K562 (cell line): Measurements from ENCODE around the gene MEGF10. TPM values are rescaled to one million over a fixed set of nuclear protein-coding genes. Genes with fewer than 3 reads are reported as not detected.

Source experiments
- ATAC-seq: fragments of 200-7000 bp; cut with Tn5 transposase; 3 replicates; pipeline ENCODE4 v1.9.1; 2020; ENCODE audit warnings: moderate library complexity
- BruUV-seq: library from RNA; stranded (reverse); fragments of 400-500 nt; replicated peaks from 2 replicates; lab custom pipeline; 2021; lab: Mats Ljungman, UMichigan
- CTCF ChIA-PET: fragments of 300-600 bp; formaldehyde crosslinking; extraction: SDS; loops from one replicate; lab custom pipeline; 2021; ENCODE audit warnings: low intra/inter-chr PET ratio; lab: Yijun Ruan, JAX
- POLR2A ChIA-PET: fragments of 300-600, 350-650 bp; sonication (Branson Sonifier 250); formaldehyde crosslinking; extraction: SDS; loops from one replicate; lab custom pipeline; 2021; ENCODE audit warnings: antibody characterized with exemption, inconsistent platforms; lab: Yijun Ruan, JAX
- DNase-seq, 4 experiments: peaks; one replicate each; pipeline versions ENCODE4 v3.0.0 to v3.0.0-alpha.2; 2011 to 2018; ENCODE audit warnings: low spot score in 3 of 4, mixed read lengths in 3 of 4; ENCODE audit errors: extremely low read depth in 1 of 4
- FAIRE-seq: peaks from 2 replicates; lab custom pipeline; 2011; peaks lifted over from hg19 to GRCh38; lab: Jason Lieb, UNC
- H2AFZ ChIP-seq: 2 replicates; pipeline ENCODE4 v1.6.0; 2011; ENCODE audit warnings: low read depth, low read length, control low read depth, inconsistent platforms
- H3K27ac ChIP-seq: fragments of 200-600 bp; 3 replicates; pipeline ENCODE4 v1.8.0; 2011; ENCODE audit warnings: low read depth, mild to moderate bottlenecking, control low read depth, inconsistent platforms, low read length, moderate library complexity, mixed read lengths; ENCODE audit errors: extremely low read depth
- H3K27me3 ChIP-seq, 2 experiments: fragments of 300-600 bp in 1 of 2; 2 replicates in 1 of 2; 3 replicates in 1 of 2; pipeline versions ENCODE4 v1.6.0 to v1.8.0; 2011; ENCODE audit warnings: inconsistent platforms in 2 of 2, low read length in 2 of 2, mild to moderate bottlenecking in 1 of 2, mixed read lengths in 1 of 2, moderate library complexity in 1 of 2; ENCODE audit not compliant: control insufficient read depth in 2 of 2, insufficient read depth in 2 of 2
- H3K36me3 ChIP-seq: fragments of 300-600 bp; 3 replicates; pipeline ENCODE4 v1.8.0; 2011; ENCODE audit warnings: mild to moderate bottlenecking, low read length, inconsistent platforms; ENCODE audit not compliant: control insufficient read depth, insufficient read depth
- H3K4me1 ChIP-seq, 2 experiments: fragments of 200-600 bp in 1 of 2; replicated peaks in 1 of 2; 2 replicates in 1 of 2; 3 replicates in 1 of 2; pipeline versions ENCODE4 v1.5.1 to v1.8.0; 2011; ENCODE audit warnings: inconsistent platforms in 2 of 2, low read length in 2 of 2, mild to moderate bottlenecking in 1 of 2, mixed read lengths in 1 of 2, moderate library complexity in 1 of 2; ENCODE audit not compliant: control insufficient read depth in 2 of 2, insufficient read depth in 2 of 2
- H3K4me2 ChIP-seq: 2 replicates; pipeline ENCODE4 v1.6.1; 2011; ENCODE audit warnings: low read length, control low read depth, inconsistent platforms, mixed read lengths; ENCODE audit not compliant: insufficient read depth
- H3K4me3 ChIP-seq: fragments of 200-600 bp; sonication (generic), shearing (Covaris generic); 2 replicates; pipeline ENCODE4 v1.5.1; 2016; ENCODE audit warnings: control low read depth, inconsistent platforms
- H3K79me2 ChIP-seq: fragments of 200-600 bp; 3 replicates; pipeline ENCODE4 v1.8.0; 2011; ENCODE audit warnings: low read length, inconsistent platforms; ENCODE audit not compliant: control insufficient read depth, insufficient read depth
- H3K9ac ChIP-seq, 2 experiments: 2 replicates each; pipeline versions ENCODE4 v1.6.0 to v1.6.1; 2011; ENCODE audit warnings: low read depth in 2 of 2, low read length in 2 of 2, control low read depth in 1 of 2, inconsistent platforms in 1 of 2, mild to moderate bottlenecking in 1 of 2, mixed read lengths in 1 of 2; ENCODE audit not compliant: insufficient read depth in 1 of 2
- H3K9me1 ChIP-seq: one replicate; pipeline ENCODE4 v1.6.0; 2011; ENCODE audit warnings: inconsistent platforms, mild to moderate bottlenecking, low read length, moderate library complexity; ENCODE audit not compliant: control insufficient read depth, insufficient read depth
- H3K9me3 ChIP-seq: replicated peaks from 2 replicates; pipeline ENCODE4 v1.5.1; 2011; ENCODE audit warnings: low read depth, low read length, inconsistent platforms; ENCODE audit not compliant: control insufficient read depth, insufficient read depth
- H4K20me1 ChIP-seq: replicated peaks from 2 replicates; pipeline ENCODE4 v1.6.1; 2011; ENCODE audit warnings: low read length, inconsistent platforms, mixed read lengths; ENCODE audit not compliant: control insufficient read depth, insufficient read depth
- CBX8 ChIP-seq: fragments of 200-600 bp; sonication (generic); IDR thresholded peaks from 2 replicates; pipeline ENCODE4 v1.6.1; 2012; ENCODE audit warnings: borderline replicate concordance, mixed run types, low read depth, mild to moderate bottlenecking, moderate library complexity, mixed read lengths, low read length, control low read depth, inconsistent platforms; ENCODE audit not compliant: poor library complexity, severe bottlenecking; ENCODE audit errors: extremely low read depth
- CTCF ChIP-seq, 3 experiments: IDR thresholded peaks in 2 of 3; conservative IDR thresholded peaks in 1 of 3; 2 replicates each; pipeline ENCODE4 v1.5.1; 2011 to 2012; ENCODE audit warnings: low read length in 3 of 3, mild to moderate bottlenecking in 3 of 3, control low read depth in 2 of 3, improper control_type of control experiment in 1 of 3, inconsistent platforms in 1 of 3, low read depth in 1 of 3, mixed read lengths in 1 of 3, moderate library complexity in 1 of 3; ENCODE audit not compliant: insufficient read depth in 2 of 3
- FOXA1 ChIP-seq: fragments of 450-650 bp; IDR thresholded peaks from 2 replicates; pipeline ENCODE4 v1.6.1; 2016; ENCODE audit warnings: mild to moderate bottlenecking, borderline replicate concordance
- GATAD2A ChIP-seq: fragments of 450-650 bp; IDR thresholded peaks from 2 replicates; pipeline ENCODE4 v1.6.1; 2017
- GMEB1 ChIP-seq: fragments of 250-450 bp; sonication (Bioruptor Pico); IDR thresholded peaks from 2 replicates; pipeline ENCODE4 v1.4.0; 2020; ENCODE audit warnings: mild to moderate bottlenecking
- HDAC6 ChIP-seq: IDR thresholded peaks from 2 replicates; pipeline ENCODE4 v1.6.1; 2012; ENCODE audit warnings: low read depth, mild to moderate bottlenecking, control low read depth, inconsistent platforms, low read length, moderate library complexity
- HSF4 ChIP-seq: fragments of 250-450 bp; sonication (Bioruptor Pico); IDR thresholded peaks from 2 replicates; pipeline ENCODE4 v2.1.2; 2022; ENCODE audit warnings: mild to moderate bottlenecking, moderate library complexity, borderline replicate concordance
- JUND ChIP-seq, 2 experiments: IDR thresholded peaks; 2 replicates in 1 of 2; 3 replicates in 1 of 2; pipeline ENCODE4 v1.6.1; 2011; ENCODE audit warnings: borderline replicate concordance in 2 of 2, low read depth in 2 of 2, low read length in 2 of 2, improper control_type of control experiment in 1 of 2, missing biosample characterization in 1 of 2, missing genetic modification characterization in 1 of 2, missing genetic modification reagents in 1 of 2
- MAZ ChIP-seq, 2 experiments: fragments of 450-650 bp in 1 of 2; sonication (generic) in 1 of 2; formaldehyde crosslinking; IDR thresholded peaks in 1 of 2; conservative IDR thresholded peaks in 1 of 2; 2 replicates each; pipeline versions ENCODE4 v1.4.0 to v1.5.0; 2020; ENCODE audit warnings: mild to moderate bottlenecking in 1 of 2, missing genetic modification reagents in 1 of 2
- MTF1 ChIP-seq: fragments of 250-450 bp; sonication (Bioruptor Pico); IDR thresholded peaks from 2 replicates; pipeline ENCODE4 v1.9.0; 2021; ENCODE audit warnings: moderate library complexity, mild to moderate bottlenecking, inconsistent platforms, borderline replicate concordance
- NFIX ChIP-seq: fragments of 250-450 bp; sonication (Bioruptor Pico); IDR thresholded peaks from 2 replicates; pipeline ENCODE4 v1.4.0; 2020; ENCODE audit warnings: low read depth, mild to moderate bottlenecking, moderate library complexity
- ZBTB34 ChIP-seq: fragments of 250-450 bp; sonication (Bioruptor Pico); IDR thresholded peaks from 2 replicates; pipeline ENCODE4 v1.8.0; 2021; ENCODE audit warnings: mild to moderate bottlenecking, moderate library complexity
- ZNF174 ChIP-seq: fragments of 250-450 bp; sonication (Bioruptor Pico); IDR thresholded peaks from 2 replicates; pipeline ENCODE4 v1.4.0; 2020; ENCODE audit warnings: mild to moderate bottlenecking
- WGBS: fragments of 100-300 bp; shearing (Covaris generic); methylation state at CpG from one replicate; pipeline ENCODE4 v1.1.6; 2016; ENCODE audit warnings: low coverage, mixed read lengths; ENCODE audit not compliant: insufficient coverage; ENCODE audit errors: missing lambda C conversion rate; 5-methylcytosine and 5-hydroxymethylcytosine counted together
- in situ Hi-C: fragments of 300-500 bp; cut with MboI; formaldehyde crosslinking; loops from 4 replicates; pipeline ENCODE4 v1.15.0; 2018; ENCODE audit warnings: inconsistent platforms, mixed read lengths
- intact Hi-C: fragments of 100-400 bp; cut with micrococcal nuclease; formaldehyde crosslinking; loops from 2 replicates; pipeline ENCODE4 v1.14.2; 2022
- polyA plus RNA-seq, 8 experiments: library from polyadenylated mRNA; depleted of rRNA in 4 of 8; stranded (reverse) in 5 of 8; unstranded in 3 of 8; fragments of >200 nt; fragmentation: Nextera tagmentation in 2 of 8; fragmentation: Illumina TruSeq in 1 of 8; extraction: Ambion mirVana in 2 of 8; extraction: Trizol in 1 of 8; gene quantifications; 2 replicates each; pipeline versions ENCODE4 v1.2.1 to v1.2.3, GENCODE V29; 2011 to 2014; ENCODE audit warnings: inconsistent platforms in 1 of 8, missing spikeins in 1 of 8
- total RNA-seq, 7 experiments: library from RNA; depleted of rRNA in 6 of 7; stranded (reverse); fragments of >200 nt in 6 of 7; fragmentation: Illumina TruSeq in 2 of 7; extraction: Trizol in 2 of 7; gene quantifications; 2 replicates each; pipeline versions ENCODE4 v1.2.1 to v1.2.3, GENCODE V29; 2011 to 2021; ENCODE audit warnings: low replicate concordance in 1 of 7

MEGF10 gene
- total and polyA plus RNA-seq, 9 of the 15 experiments (the other 6 are each of a cell fraction or from before 2014, with no cell fraction given), result 0.07 TPM; not detected in 8

- BruUV-seq, result no TSS peak
- Histone ChIP-seq H3K9me3 (no peaks in the 10 kb centered on the region), H3K27me3 (0 out of 5 replicates have a peak, but pooled peaks cover 0 to 4% of the 10 kb centered on the region in 2 experiments), H3K9me1 (no peaks in the 10 kb centered on the region), H4K20me1 (no peaks in the 10 kb centered on the region), H3K9ac (no peak overlapping the region), H3K4me1 (no peaks in the 10 kb centered on the region), H3K4me2 (no peak overlapping the region), H3K79me2 (no peaks in the 10 kb centered on the region), H3K27ac (no peak overlapping the region), H2AFZ (no peak overlapping the region), H3K4me3 (no peak overlapping the region), H3K36me3 (no peaks in the 10 kb centered on the region)
- ChIA-PET POLR2A (no interaction called here), CTCF (interaction anchor here (0.7 to 2.3 kb wide), 3 partner anchors 475 to 974 kb away, joined by 3 to 16 read pairs (median 5); no protein-coding TSS in a partner anchor)
- in situ Hi-C loops (loop anchor here (25.0 kb wide), 2 partner anchors 677 to 977 kb away; a partner anchor contains a TSS), intact Hi-C loops (loop anchor here (1.0 to 10.0 kb wide), 3 partner anchors 339 to 658 kb away; no protein-coding TSS in a partner anchor)
- WGBS, result 4% methylated on average over 7 of the region's 7 CpGs
- peak; percentile 87 for FAIRE-seq
- peak; percentile 96 for ATAC-seq
- peak; percentile 70 to 72 (median 71) for DNase-seq
- TF ChIP-seq GATAD2A (no peak), MAZ (CRISPR knock-in tag; conservative IDR thresholded peaks at IDR 0.05 in 1 of 2, IDR thresholded peaks at IDR 0.05 in 1 of 2) (0 out of 4 replicates have a peak, but pooled peaks of 1 of the 2 experiments have one; percentile 18), CBX8 (no peak), CTCF (IDR thresholded peaks at IDR 0.05 in 2 of 3, conservative IDR thresholded peaks at IDR 0.05 in 1 of 3; ENCODE audit: insufficient read depth in 2 of 3, low read depth in 1 of 3, low read length in 3 of 3) (peak; percentile 78 to 88 (median 79)), FOXA1 (no peak), JUND (IDR thresholded peaks at IDR 0.05; ENCODE audit: borderline replicate concordance, low read depth, low read length) (peak; percentile 19; the same call in 1 of the 2 replicates), JUND (tag; IDR thresholded peaks at IDR 0.05; ENCODE audit: borderline replicate concordance, low read depth, low read length) (no peak), HDAC6 (no peak), ZNF174 (CRISPR knock-in tag) (no peak), MTF1 (CRISPR knock-in tag) (no peak), HSF4 (no peak), ZBTB34 (CRISPR knock-in tag) (no peak), GMEB1 (CRISPR knock-in tag) (no peak), NFIX (CRISPR knock-in tag) (no peak)
Observed at GRCh38 chr5:127313847-127314473, 23.4 kb downstream of the MEGF10 start.
